GM18868 (cell line): Measurements from ENCODE around the gene MALAT1.
"Not testable (repeated sequence)": the region's sequence is repeated elsewhere in the genome, so short reads cannot be mapped to it uniquely, and the experiment has no call there.

Experiments used
- ATAC-seq: cut with Tn5 transposase; IDR thresholded peaks from one replicate; pipeline ENCODE4 v1.9.1; 2021; ENCODE audit warnings: mild to moderate bottlenecking, moderate library complexity; ENCODE audit not compliant: unreplicated experiment

MALAT1 gene

DNA sequence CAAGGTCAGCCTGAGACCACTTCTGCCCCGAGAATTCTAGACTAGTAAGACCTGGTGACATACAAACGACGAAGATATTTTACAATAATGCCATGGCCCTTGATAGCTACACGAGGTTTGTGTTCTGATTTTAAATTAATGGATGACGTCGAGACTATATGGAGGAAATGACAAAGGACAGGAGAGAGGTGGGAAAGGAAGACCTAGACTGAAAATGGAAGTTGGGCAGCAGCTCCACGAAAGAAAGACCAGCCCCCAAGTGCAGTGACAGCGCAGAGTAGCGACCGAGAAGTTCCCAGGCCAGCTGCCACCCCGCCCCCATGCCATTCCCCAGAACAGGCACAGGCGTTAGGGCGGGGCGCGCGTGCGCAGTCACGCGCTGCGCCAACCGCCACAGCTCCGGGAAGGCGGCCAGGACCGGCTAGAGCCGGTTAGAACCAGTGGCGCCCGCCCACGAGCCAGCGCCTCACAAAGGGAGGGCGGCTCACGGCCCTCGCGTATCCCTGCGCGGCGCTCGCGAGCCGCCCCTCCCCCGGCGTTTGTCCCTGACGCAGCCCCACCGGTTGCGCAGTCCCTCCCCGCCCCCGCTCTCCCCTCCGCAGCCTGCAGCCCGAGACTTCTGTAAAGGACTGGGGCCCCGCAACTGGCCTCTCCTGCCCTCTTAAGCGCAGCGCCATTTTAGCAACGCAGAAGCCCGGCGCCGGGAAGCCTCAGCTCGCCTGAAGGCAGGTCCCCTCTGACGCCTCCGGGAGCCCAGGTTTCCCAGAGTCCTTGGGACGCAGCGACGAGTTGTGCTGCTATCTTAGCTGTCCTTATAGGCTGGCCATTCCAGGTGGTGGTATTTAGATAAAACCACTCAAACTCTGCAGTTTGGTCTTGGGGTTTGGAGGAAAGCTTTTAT, 1.5 kb upstream of the MALAT1 start:
- ATAC-seq = peak; percentile 65

DNA sequence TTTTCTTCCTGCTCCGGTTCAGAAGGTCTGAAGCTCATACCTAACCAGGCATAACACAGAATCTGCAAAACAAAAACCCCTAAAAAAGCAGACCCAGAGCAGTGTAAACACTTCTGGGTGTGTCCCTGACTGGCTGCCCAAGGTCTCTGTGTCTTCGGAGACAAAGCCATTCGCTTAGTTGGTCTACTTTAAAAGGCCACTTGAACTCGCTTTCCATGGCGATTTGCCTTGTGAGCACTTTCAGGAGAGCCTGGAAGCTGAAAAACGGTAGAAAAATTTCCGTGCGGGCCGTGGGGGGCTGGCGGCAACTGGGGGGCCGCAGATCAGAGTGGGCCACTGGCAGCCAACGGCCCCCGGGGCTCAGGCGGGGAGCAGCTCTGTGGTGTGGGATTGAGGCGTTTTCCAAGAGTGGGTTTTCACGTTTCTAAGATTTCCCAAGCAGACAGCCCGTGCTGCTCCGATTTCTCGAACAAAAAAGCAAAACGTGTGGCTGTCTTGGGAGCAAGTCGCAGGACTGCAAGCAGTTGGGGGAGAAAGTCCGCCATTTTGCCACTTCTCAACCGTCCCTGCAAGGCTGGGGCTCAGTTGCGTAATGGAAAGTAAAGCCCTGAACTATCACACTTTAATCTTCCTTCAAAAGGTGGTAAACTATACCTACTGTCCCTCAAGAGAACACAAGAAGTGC, 661 bp upstream of the MALAT1 start:
- no peak for ATAC-seq

DNA sequence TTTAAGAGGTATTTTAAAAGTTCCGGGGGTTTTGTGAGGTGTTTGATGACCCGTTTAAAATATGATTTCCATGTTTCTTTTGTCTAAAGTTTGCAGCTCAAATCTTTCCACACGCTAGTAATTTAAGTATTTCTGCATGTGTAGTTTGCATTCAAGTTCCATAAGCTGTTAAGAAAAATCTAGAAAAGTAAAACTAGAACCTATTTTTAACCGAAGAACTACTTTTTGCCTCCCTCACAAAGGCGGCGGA, 193 bp upstream of the MALAT1 start:
- no peak for ATAC-seq

DNA sequence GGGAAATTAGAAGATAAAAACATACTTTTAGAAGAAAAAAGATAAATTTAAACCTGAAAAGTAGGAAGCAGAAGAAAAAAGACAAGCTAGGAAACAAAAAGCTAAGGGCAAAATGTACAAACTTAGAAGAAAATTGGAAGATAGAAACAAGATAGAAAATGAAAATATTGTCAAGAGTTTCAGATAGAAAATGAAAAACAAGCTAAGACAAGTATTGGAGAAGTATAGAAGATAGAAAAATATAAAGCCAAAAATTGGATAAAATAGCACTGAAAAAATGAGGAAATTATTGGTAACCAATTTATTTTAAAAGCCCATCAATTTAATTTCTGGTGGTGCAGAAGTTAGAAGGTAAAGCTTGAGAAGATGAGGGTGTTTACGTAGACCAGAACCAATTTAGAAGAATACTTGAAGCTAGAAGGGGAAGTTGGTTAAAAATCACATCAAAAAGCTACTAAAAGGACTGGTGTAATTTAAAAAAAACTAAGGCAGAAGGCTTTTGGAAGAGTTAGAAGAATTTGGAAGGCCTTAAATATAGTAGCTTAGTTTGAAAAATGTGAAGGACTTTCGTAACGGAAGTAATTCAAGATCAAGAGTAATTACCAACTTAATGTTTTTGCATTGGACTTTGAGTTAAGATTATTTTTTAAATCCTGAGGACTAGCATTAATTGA, 1.0 kb downstream of the MALAT1 start:
- no peak for ATAC-seq

DNA sequence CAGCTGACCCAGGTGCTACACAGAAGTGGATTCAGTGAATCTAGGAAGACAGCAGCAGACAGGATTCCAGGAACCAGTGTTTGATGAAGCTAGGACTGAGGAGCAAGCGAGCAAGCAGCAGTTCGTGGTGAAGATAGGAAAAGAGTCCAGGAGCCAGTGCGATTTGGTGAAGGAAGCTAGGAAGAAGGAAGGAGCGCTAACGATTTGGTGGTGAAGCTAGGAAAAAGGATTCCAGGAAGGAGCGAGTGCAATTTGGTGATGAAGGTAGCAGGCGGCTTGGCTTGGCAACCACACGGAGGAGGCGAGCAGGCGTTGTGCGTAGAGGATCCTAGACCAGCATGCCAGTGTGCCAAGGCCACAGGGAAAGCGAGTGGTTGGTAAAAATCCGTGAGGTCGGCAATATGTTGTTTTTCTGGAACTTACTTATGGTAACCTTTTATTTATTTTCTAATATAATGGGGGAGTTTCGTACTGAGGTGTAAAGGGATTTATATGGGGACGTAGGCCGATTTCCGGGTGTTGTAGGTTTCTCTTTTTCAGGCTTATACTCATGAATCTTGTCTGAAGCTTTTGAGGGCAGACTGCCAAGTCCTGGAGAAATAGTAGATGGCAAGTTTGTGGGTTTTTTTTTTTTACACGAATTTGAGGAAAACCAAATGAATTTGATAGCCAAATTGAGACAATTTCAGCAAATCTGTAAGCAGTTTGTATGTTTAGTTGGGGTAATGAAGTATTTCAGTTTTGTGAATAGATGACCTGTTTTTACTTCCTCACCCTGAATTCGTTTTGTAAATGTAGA, 1.7 kb downstream of the MALAT1 start:
- ATAC-seq = no peak

DNA sequence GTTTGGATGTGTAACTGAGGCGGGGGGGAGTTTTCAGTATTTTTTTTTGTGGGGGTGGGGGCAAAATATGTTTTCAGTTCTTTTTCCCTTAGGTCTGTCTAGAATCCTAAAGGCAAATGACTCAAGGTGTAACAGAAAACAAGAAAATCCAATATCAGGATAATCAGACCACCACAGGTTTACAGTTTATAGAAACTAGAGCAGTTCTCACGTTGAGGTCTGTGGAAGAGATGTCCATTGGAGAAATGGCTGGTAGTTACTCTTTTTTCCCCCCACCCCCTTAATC, 2.3 kb downstream of the MALAT1 start:
- ATAC-seq = no peak

DNA sequence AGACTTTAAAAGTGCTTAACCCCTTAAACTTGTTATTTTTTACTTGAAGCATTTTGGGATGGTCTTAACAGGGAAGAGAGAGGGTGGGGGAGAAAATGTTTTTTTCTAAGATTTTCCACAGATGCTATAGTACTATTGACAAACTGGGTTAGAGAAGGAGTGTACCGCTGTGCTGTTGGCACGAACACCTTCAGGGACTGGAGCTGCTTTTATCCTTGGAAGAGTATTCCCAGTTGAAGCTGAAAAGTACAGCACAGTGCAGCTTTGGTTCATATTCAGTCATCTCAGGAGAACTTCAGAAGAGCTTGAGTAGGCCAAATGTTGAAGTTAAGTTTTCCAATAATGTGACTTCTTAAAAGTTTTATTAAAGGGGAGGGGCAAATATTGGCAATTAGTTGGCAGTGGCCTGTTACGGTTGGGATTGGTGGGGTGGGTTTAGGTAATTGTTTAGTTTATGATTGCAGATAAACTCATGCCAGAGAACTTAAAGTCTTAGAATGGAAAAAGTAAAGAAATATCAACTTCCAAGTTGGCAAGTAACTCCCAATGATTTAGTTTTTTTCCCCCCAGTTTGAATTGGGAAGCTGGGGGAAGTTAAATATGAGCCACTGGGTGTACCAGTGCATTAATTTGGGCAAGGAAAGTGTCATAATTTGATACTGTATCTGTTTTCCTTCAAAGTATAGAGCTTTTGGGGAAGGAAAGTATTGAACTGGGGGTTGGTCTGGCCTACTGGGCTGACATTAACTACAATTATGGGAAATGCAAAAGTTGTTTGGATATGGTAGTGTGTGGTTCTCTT, 2.8 kb downstream of the MALAT1 start:
- no peak for ATAC-seq

DNA sequence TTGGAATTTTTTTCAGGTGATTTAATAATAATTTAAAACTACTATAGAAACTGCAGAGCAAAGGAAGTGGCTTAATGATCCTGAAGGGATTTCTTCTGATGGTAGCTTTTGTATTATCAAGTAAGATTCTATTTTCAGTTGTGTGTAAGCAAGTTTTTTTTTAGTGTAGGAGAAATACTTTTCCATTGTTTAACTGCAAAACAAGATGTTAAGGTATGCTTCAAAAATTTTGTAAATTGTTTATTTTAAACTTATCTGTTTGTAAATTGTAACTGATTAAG, 3.4 kb downstream of the MALAT1 start:
- ATAC-seq = no peak

DNA sequence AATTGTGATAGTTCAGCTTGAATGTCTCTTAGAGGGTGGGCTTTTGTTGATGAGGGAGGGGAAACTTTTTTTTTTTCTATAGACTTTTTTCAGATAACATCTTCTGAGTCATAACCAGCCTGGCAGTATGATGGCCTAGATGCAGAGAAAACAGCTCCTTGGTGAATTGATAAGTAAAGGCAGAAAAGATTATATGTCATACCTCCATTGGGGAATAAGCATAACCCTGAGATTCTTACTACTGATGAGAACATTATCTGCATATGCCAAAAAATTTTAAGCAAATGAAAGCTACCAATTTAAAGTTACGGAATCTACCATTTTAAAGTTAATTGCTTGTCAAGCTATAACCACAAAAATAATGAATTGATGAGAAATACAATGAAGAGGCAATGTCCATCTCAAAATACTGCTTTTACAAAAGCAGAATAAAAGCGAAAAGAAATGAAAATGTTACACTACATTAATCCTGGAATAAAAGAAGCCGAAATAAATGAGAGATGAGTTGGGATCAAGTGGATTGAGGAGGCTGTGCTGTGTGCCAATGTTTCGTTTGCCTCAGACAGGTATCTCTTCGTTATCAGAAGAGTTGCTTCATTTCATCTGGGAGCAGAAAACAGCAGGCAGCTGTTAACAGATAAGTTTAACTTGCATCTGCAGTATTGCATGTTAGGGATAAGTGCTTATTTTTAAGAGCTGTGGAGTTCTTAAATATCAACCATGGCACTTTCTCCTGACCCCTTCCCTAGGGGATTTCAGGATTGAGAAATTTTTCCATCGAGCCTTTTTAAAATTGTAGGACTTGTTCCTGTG, 3.9 kb downstream of the MALAT1 start:
- no peak for ATAC-seq

DNA sequence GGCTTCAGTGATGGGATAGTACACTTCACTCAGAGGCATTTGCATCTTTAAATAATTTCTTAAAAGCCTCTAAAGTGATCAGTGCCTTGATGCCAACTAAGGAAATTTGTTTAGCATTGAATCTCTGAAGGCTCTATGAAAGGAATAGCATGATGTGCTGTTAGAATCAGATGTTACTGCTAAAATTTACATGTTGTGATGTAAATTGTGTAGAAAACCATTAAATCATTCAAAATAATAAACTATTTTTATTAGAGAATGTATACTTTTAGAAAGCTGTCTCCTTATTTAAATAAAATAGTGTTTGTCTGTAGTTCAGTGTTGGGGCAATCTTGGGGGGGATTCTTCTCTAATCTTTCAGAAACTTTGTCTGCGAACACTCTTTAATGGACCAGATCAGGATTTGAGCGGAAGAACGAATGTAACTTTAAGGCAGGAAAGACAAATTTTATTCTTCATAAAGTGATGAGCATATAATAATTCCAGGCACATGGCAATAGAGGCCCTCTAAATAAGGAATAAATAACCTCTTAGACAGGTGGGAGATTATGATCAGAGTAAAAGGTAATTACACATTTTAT, 4.6 kb downstream of the MALAT1 start:
- ATAC-seq = no peak

DNA sequence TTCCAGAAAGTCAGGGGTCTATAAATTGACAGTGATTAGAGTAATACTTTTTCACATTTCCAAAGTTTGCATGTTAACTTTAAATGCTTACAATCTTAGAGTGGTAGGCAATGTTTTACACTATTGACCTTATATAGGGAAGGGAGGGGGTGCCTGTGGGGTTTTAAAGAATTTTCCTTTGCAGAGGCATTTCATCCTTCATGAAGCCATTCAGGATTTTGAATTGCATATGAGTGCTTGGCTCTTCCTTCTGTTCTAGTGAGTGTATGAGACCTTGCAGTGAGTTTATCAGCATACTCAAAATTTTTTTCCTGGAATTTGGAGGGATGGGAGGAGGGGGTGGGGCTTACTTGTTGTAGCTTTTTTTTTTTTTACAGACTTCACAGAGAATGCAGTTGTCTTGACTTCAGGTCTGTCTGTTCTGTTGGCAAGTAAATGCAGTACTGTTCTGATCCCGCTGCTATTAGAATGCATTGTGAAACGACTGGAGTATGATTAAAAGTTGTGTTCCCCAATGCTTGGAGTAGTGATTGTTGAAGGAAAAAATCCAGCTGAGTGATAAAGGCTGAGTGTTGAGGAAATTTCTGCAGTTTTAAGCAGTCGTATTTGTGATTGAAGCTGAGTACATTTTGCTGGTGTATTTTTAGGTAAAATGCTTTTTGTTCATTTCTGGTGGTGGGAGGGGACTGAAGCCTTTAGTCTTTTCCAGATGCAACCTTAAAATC, 5.3 kb downstream of the MALAT1 start:
- ATAC-seq = no peak

DNA sequence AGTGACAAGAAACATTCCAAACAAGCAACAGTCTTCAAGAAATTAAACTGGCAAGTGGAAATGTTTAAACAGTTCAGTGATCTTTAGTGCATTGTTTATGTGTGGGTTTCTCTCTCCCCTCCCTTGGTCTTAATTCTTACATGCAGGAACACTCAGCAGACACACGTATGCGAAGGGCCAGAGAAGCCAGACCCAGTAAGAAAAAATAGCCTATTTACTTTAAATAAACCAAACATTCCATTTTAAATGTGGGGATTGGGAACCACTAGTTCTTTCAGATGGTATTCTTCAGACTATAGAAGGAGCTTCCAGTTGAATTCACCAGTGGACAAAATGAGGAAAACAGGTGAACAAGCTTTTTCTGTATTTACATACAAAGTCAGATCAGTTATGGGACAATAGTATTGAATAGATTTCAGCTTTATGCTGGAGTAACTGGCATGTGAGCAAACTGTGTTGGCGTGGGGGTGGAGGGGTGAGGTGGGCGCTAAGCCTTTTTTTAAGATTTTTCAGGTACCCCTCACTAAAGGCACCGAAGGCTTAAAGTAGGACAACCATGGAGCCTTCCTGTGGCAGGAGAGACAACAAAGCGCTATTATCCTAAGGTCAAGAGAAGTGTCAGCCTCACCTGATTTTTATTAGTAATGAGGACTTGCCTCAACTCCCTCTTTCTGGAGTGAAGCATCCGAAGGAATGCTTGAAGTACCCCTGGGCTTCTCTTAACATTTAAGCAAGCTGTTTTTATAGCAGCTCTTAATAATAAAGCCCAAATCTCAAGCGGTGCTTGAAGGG, 6.0 kb downstream of the MALAT1 start:
- ATAC-seq = no peak

DNA sequence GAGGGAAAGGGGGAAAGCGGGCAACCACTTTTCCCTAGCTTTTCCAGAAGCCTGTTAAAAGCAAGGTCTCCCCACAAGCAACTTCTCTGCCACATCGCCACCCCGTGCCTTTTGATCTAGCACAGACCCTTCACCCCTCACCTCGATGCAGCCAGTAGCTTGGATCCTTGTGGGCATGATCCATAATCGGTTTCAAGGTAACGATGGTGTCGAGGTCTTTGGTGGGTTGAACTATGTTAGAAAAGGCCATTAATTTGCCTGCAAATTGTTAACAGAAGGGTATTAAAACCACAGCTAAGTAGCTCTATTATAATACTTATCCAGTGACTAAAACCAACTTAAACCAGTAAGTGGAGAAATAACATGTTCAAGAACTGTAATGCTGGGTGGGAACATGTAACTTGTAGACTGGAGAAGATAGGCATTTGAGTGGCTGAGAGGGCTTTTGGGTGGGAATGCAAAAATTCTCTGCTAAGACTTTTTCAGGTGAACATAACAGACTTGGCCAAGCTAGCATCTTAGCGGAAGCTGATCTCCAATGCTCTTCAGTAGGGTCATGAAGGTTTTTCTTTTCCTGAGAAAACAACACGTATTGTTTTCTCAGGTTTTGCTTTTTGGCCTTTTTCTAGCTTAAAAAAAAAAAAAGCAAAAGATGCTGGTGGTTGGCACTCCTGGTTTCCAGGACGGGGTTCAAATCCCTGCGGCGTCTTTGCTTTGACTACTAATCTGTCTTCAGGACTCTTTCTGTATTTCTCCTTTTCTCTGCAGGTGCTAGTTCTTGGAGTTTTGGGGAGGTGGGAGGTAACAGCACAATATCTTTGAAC, 6.8 kb downstream of the MALAT1 start:
- ATAC-seq = no peak

DNA sequence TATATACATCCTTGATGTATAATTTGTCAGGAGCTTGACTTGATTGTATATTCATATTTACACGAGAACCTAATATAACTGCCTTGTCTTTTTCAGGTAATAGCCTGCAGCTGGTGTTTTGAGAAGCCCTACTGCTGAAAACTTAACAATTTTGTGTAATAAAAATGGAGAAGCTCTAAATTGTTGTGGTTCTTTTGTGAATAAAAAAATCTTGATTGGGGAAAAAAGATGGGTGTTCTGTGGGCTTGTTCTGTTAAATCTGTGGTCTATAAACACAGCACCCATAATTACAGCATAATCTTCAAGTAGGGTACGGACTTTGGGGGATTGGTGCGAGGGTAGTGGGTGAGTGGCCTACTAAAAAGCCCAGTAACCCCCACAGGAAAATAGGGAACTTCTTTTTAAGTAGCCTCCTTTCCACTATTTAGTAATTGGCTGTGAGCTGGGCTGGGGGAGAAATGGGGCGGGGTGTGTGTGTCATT, 7.5 kb downstream of the MALAT1 start:
- ATAC-seq = no peak

DNA sequence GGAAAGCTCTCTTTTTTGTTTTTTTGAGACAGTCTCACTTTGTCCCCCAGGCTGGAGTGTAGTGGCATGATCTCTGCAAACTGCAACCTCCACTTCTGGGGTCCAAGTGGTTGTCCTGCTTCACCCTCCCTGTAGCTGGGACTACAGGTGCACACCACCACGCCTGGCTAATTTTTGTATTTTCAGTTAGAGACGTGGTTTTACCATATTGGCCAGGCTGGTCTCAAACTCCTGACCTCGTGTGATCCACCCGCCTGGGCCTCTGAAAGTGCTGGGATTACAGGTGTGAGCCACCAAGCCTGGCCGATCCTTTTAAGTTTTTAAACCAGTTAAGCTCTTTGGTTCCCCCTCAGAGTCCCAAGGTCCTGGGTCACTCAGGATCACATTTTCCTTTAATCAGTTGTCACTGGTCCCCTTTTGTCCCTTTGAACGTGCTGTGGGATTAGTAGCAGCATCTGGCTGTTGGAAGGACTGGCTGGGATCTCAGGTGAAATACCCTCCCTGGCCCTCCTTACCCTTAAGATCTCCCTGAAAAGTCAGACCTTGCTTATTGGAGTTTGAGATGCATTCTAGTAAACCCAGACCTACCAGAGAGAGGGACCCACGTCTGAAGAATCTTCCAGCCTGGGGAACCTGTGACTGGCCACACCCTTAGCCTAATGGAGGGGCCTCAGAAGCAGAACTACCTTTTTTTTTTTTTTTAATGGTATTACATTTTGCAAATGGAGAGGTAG, 8.1 kb downstream of the MALAT1 start:
- ATAC-seq = peak; percentile 42

DNA sequence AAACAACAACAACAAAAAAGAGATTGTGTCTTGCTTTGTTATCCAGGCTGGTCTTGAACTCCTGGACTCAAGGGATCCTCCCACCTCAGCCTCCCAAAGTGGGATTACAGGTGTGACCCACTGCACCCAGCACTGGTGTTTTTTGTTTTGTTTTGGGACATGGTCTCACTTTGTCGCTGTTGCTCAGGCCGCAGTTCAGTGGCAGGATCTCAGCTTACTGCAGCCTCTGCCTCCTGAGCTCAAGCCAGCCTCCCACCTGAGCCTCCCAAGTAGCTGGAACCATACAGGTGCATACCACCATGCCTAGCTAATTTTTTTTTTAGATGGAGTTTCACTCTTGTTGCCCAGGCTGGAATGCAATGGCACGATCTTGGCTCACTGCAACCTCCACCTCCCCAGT, 13.5 kb downstream of the MALAT1 start:
- not testable (repeated sequence) for ATAC-seq
